Liver (tissue), 9 donors: Measurements from ENCODE around the gene U2AF2. TPM values are rescaled to one million over a fixed set of nuclear protein-coding genes. Genes with fewer than 3 reads are reported as not detected.
"Not testable (repeated sequence)": the region's sequence is repeated elsewhere in the genome, so short reads cannot be mapped to it uniquely, and the experiment has no call there.

Source experiments
- DNase-seq: peaks from one replicate; pipeline ENCODE4 v3.0.0-alpha.2; 2017; ENCODE audit warnings: low spot score
- H3K27ac ChIP-seq, 2 donors: one replicate each; pipeline ENCODE4 v1.7.0; 2013; ENCODE audit warnings: inconsistent platforms in 2 of 2, low read length in 2 of 2, control low read depth in 1 of 2, low read depth in 1 of 2, mild to moderate bottlenecking in 1 of 2
- H3K27me3 ChIP-seq, 4 donors: one replicate each; pipeline versions ENCODE4 v1.6.1 to v1.7.0; 2013; ENCODE audit warnings: low read length in 3 of 4, inconsistent platforms in 1 of 4, mild to moderate bottlenecking in 1 of 4, moderate library complexity in 1 of 4; ENCODE audit not compliant: control insufficient read depth in 4 of 4, insufficient read depth in 4 of 4
- H3K36me3 ChIP-seq, 4 donors: one replicate each; pipeline versions ENCODE4 v1.6.1 to v1.7.0; 2013; ENCODE audit warnings: low read length in 3 of 4, mild to moderate bottlenecking in 3 of 4, low read depth in 1 of 4, moderate library complexity in 1 of 4; ENCODE audit not compliant: control insufficient read depth in 4 of 4, insufficient read depth in 3 of 4
- H3K4me1 ChIP-seq, 4 donors: one replicate each; pipeline versions ENCODE4 v1.6.1 to v1.7.0; 2013; ENCODE audit warnings: low read length in 3 of 4, mild to moderate bottlenecking in 3 of 4, moderate library complexity in 1 of 4; ENCODE audit not compliant: control insufficient read depth in 4 of 4, insufficient read depth in 4 of 4
- H3K4me3 ChIP-seq, 3 donors: one replicate each; pipeline versions ENCODE4 v1.6.1 to v1.7.0; 2013; ENCODE audit warnings: low read length in 3 of 3, control low read depth in 1 of 3, low read depth in 1 of 3, mild to moderate bottlenecking in 1 of 3
- H3K9ac ChIP-seq, 2 donors: one replicate each; pipeline ENCODE4 v1.7.0; 2013; ENCODE audit warnings: low read length in 2 of 2, mild to moderate bottlenecking in 2 of 2, moderate library complexity in 2 of 2, control low read depth in 1 of 2, low read depth in 1 of 2
- H3K9me3 ChIP-seq, 4 donors: one replicate each; pipeline versions ENCODE4 v1.6.1 to v1.7.0; 2013; ENCODE audit warnings: low read length in 3 of 4; ENCODE audit not compliant: control insufficient read depth in 4 of 4
- CTCF ChIP-seq: fragments of 150-350 bp; IDR thresholded peaks from 2 replicates; pipeline ENCODE4 v1.5.1; 2017; ENCODE audit warnings: improper control_type of control experiment, low read depth, low read length; ENCODE audit not compliant: missing input control
- EGR1 ChIP-seq, 2 donors: IDR thresholded peaks; 2 replicates each; pipeline ENCODE4 v1.6.1; 2016 to 2018; ENCODE audit warnings: antibody characterized with exemption in 2 of 2, low read depth in 2 of 2
- FOXA1 ChIP-seq: IDR thresholded peaks from 2 replicates; pipeline ENCODE4 v1.6.1; 2016; ENCODE audit warnings: antibody characterized with exemption
- FOXA2 ChIP-seq: IDR thresholded peaks from 2 replicates; pipeline ENCODE4 v1.6.1; 2016; ENCODE audit warnings: antibody characterized with exemption
- GABPA ChIP-seq, 2 donors: IDR thresholded peaks in 1 of 2; conservative IDR thresholded peaks in 1 of 2; 2 replicates each; pipeline ENCODE4 v1.6.1; 2016; ENCODE audit warnings: antibody characterized with exemption in 2 of 2, mild to moderate bottlenecking in 1 of 2, moderate library complexity in 1 of 2
- HNF4A ChIP-seq, 2 donors: conservative IDR thresholded peaks; 2 replicates each; pipeline ENCODE4 v1.6.1; 2016; ENCODE audit warnings: antibody characterized with exemption in 2 of 2, mild to moderate bottlenecking in 2 of 2
- HNF4G ChIP-seq: IDR thresholded peaks from 2 replicates; pipeline ENCODE4 v1.6.1; 2016; ENCODE audit warnings: antibody characterized with exemption
- JUND ChIP-seq, 2 donors: IDR thresholded peaks; 2 replicates each; pipeline ENCODE4 v1.6.1; 2016; ENCODE audit warnings: antibody characterized with exemption in 2 of 2
- NR2F2 ChIP-seq: IDR thresholded peaks from 2 replicates; pipeline ENCODE4 v1.6.1; 2016; ENCODE audit warnings: antibody characterized with exemption
- RAD21 ChIP-seq, 2 donors: IDR thresholded peaks; 2 replicates each; pipeline ENCODE4 v1.6.1; 2016; ENCODE audit warnings: antibody characterized with exemption in 2 of 2, mild to moderate bottlenecking in 2 of 2
- RXRA ChIP-seq, 2 donors: IDR thresholded peaks; 2 replicates each; pipeline ENCODE4 v1.6.1; 2017 to 2018; ENCODE audit warnings: antibody characterized with exemption in 2 of 2, mild to moderate bottlenecking in 1 of 2
- SP1 ChIP-seq: IDR thresholded peaks from 2 replicates; pipeline ENCODE4 v1.6.1; 2018; ENCODE audit warnings: antibody characterized with exemption, mild to moderate bottlenecking
- TAF1 ChIP-seq: conservative IDR thresholded peaks from 2 replicates; pipeline ENCODE4 v1.6.1; 2016; ENCODE audit warnings: antibody characterized with exemption, mild to moderate bottlenecking
- YY1 ChIP-seq: IDR thresholded peaks from 2 replicates; pipeline ENCODE4 v1.6.1; 2016; ENCODE audit warnings: antibody characterized with exemption, mild to moderate bottlenecking
- WGBS: extraction: QIAGEN DNeasy Blood & Tissue Kit; methylation state at CpG from one replicate; pipeline ENCODE4 v1.1.7; 2013; 5-methylcytosine and 5-hydroxymethylcytosine counted together
- polyA plus RNA-seq, 2 donors: library from polyadenylated mRNA; stranded (reverse) in 1 of 2; unstranded in 1 of 2; fragments of 200-250 nt in 1 of 2; fragments of >200 nt in 1 of 2; fragmentation: Nextera tagmentation in 1 of 2; extraction: Ambion mirVana in 1 of 2; gene quantifications; one replicate each; pipeline versions ENCODE4 v1.2.1 to v1.2.3, GENCODE V29; 2013 to 2015
- total RNA-seq, 2 donors: library from RNA; depleted of rRNA; stranded (reverse); fragments of >200 nt; gene quantifications; one replicate each; pipeline ENCODE4 v1.2.3, GENCODE V29; 2014
- TF ChIP-seq, protein P1 (sequence below): IDR thresholded peaks from 2 replicates; pipeline ENCODE4 v1.6.1; 2016; ENCODE audit warnings: antibody characterized with exemption
- TF ChIP-seq, protein P2 (sequence below): IDR thresholded peaks from 2 replicates; pipeline ENCODE4 v1.6.1; 2016; ENCODE audit warnings: antibody characterized with exemption
- TF ChIP-seq, protein P3 (sequence below): IDR thresholded peaks from 2 replicates; pipeline ENCODE4 v1.6.1; 2016; ENCODE audit warnings: antibody characterized with exemption
- TF ChIP-seq, protein P4 (sequence below): IDR thresholded peaks from 2 replicates; pipeline ENCODE4 v1.6.1; 2016; ENCODE audit warnings: antibody characterized with exemption, mild to moderate bottlenecking
- donor health status: healthy.
- donor health status: healthy.
- donor health status: healthy.
- donor health status: healthy.
- donor health status: healthy.

Gene U2AF2
- total and polyA plus RNA-seq, 4 donors = 8.6 to 66.6 (median 51.2) TPM

DNA sequence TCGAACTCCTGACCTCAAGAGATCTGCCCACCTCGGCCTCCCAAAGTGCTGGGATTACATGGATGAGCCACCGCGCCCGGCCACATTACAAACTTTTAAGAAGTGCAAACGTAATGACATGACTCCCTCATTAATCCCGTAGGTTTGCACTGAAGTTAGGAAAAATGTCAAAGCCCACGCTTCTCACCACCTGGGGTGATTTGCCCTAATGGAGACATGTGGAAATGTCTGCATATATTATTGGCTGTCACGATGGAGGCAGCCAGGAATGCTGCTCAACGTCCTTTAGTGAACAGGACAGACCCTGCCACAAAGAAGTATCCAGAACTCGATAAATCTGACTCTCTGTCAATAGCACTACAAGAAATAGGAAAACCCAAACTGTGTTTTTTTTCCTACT is 62.4 kb downstream of the U2AF2 start:
- H3K27ac ChIP-seq = no peak overlapping the region
- WGBS = 66% methylated on average over 11 of the region's 11 CpGs
- H3K36me3 ChIP-seq = no peaks in the 10 kb centered on the region
- no peak overlapping the region for H3K4me3 ChIP-seq
- TF ChIP-seq YY1 (no peak), RAD21 (IDR thresholded peaks at IDR 0.05) (no peak), TAF1 (no peak), RXRA (IDR thresholded peaks at IDR 0.05) (no peak), HNF4A (conservative IDR thresholded peaks at IDR 0.05) (no peak), FOXA1 (no peak), NR2F2 (no peak), HNF4G (no peak), SP1 (no peak), FOXA2 (no peak), EGR1 (IDR thresholded peaks at IDR 0.05; ENCODE audit: low read depth in 2 of 2) (no peak)
- TF ChIP-seq, protein P1, sequence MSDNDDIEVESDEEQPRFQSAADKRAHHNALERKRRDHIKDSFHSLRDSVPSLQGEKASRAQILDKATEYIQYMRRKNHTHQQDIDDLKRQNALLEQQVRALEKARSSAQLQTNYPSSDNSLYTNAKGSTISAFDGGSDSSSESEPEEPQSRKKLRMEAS = no peak
- no peaks in the 10 kb centered on the region for H3K4me1 ChIP-seq
- H3K9ac ChIP-seq = no peak overlapping the region
- peaks cover 0 to 4% (median 1%) of the 10 kb centered on the region in 4 donors for H3K9me3 ChIP-seq
- H3K27me3 ChIP-seq = peaks cover 0 to 5% (median 3%) of the 10 kb centered on the region in 4 donors
- DNase-seq = no peak

DNA sequence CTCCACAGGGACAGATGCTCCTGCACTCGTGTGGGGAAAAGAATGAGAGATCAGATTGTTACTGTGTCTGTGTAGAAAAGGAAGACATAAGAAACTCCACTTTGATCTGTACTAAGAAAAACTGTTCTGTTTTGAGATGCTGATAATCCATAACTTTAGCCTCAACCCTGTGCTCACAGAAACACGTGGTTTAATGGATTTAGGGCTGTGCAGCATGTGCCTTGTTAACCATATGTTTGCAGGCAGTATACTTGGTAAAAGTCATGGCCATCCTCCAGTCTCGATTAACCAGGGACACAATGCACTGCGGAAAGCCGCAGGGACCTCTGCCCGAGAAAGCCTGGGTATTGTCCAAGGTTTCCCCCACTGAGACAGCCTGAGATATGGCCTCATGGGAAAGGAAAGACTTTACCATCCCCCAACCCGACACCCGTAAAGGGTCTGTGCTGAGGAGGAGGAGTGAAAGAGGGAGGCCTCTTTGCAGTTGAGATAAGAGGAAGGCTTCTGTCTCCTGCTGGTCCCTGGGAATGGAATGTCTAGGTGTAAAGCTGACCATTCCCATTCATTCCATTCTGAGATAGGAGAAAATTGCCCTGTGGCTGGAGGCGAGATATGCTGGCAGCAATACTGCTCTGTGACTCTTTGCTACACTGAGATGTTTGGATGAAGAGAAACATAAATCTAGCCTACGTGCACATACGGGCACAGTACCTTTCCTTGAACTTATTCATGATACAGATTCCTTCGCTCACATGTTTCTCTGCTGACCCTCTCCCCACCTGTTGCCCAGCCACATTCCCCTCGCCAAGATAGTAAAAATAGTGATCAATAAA is 63.3 kb downstream of the U2AF2 start:
- not testable (repeated sequence) for H3K27me3 ChIP-seq
- 26% methylated on average over 13 of the region's 13 CpGs for WGBS

DNA sequence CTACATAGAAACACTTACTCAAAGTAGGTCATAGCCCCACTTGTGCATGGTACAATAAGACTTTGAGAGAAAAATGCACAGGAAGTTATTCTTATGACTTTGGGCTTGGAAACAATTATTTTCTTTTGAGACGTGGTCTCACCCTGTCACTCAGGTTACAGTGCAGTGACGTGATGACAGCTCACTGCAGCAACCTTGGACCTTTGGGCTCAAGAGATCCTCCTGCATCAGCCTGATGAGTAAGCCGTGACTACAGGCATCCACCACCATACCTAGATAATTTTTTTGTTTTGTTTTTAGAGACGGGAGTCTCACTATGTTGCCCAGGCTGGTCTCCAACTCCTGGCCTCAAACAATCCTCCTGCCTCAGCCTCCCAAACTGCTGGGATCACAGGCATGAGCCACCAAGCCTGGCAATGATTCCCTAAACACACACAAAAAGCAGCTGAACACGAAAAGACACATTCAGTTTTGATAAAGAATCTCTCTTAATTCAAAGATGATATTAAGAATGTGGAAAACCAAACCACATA is 65.4 kb downstream of the U2AF2 start:
- Histone ChIP-seq H3K4me1 (no peaks in the 10 kb centered on the region), H3K27me3 (peaks cover 0 to 4% (median 2%) of the 10 kb centered on the region in 4 donors), H3K36me3 (no peaks in the 10 kb centered on the region), H3K9me3 (peaks cover 0 to 4% (median 1%) of the 10 kb centered on the region in 4 donors), H3K4me3 (no peak overlapping the region), H3K9ac (no peak overlapping the region), H3K27ac (no peak overlapping the region)
- TF ChIP-seq SP1 (no peak), TAF1 (no peak), GABPA (IDR thresholded peaks at IDR 0.05 in 1 of 2, conservative IDR thresholded peaks at IDR 0.05 in 1 of 2) (no peak), RXRA (IDR thresholded peaks at IDR 0.05) (no peak), JUND (IDR thresholded peaks at IDR 0.05) (no peak), RAD21 (IDR thresholded peaks at IDR 0.05) (no peak), YY1 (no peak), HNF4A (conservative IDR thresholded peaks at IDR 0.05) (no peak), FOXA1 (no peak), CTCF (no peak), HNF4G (no peak), EGR1 (IDR thresholded peaks at IDR 0.05; ENCODE audit: low read depth in 2 of 2) (no peak), NR2F2 (no peak), FOXA2 (no peak)
- TF ChIP-seq, protein P1 = no peak
- TF ChIP-seq, protein P2, sequence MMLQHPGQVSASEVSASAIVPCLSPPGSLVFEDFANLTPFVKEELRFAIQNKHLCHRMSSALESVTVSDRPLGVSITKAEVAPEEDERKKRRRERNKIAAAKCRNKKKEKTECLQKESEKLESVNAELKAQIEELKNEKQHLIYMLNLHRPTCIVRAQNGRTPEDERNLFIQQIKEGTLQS = no peak
- TF ChIP-seq, protein P3, sequence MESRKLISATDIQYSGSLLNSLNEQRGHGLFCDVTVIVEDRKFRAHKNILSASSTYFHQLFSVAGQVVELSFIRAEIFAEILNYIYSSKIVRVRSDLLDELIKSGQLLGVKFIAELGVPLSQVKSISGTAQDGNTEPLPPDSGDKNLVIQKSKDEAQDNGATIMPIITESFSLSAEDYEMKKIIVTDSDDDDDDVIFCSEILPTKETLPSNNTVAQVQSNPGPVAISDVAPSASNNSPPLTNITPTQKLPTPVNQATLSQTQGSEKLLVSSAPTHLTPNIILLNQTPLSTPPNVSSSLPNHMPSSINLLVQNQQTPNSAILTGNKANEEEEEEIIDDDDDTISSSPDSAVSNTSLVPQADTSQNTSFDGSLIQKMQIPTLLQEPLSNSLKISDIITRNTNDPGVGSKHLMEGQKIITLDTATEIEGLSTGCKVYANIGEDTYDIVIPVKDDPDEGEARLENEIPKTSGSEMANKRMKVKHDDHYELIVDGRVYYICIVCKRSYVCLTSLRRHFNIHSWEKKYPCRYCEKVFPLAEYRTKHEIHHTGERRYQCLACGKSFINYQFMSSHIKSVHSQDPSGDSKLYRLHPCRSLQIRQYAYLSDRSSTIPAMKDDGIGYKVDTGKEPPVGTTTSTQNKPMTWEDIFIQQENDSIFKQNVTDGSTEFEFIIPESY = no peak
- TF ChIP-seq, protein P4, sequence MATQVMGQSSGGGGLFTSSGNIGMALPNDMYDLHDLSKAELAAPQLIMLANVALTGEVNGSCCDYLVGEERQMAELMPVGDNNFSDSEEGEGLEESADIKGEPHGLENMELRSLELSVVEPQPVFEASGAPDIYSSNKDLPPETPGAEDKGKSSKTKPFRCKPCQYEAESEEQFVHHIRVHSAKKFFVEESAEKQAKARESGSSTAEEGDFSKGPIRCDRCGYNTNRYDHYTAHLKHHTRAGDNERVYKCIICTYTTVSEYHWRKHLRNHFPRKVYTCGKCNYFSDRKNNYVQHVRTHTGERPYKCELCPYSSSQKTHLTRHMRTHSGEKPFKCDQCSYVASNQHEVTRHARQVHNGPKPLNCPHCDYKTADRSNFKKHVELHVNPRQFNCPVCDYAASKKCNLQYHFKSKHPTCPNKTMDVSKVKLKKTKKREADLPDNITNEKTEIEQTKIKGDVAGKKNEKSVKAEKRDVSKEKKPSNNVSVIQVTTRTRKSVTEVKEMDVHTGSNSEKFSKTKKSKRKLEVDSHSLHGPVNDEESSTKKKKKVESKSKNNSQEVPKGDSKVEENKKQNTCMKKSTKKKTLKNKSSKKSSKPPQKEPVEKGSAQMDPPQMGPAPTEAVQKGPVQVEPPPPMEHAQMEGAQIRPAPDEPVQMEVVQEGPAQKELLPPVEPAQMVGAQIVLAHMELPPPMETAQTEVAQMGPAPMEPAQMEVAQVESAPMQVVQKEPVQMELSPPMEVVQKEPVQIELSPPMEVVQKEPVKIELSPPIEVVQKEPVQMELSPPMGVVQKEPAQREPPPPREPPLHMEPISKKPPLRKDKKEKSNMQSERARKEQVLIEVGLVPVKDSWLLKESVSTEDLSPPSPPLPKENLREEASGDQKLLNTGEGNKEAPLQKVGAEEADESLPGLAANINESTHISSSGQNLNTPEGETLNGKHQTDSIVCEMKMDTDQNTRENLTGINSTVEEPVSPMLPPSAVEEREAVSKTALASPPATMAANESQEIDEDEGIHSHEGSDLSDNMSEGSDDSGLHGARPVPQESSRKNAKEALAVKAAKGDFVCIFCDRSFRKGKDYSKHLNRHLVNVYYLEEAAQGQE = no peak
- no peak for DNase-seq
- 59% methylated on average over 5 of the region's 5 CpGs for WGBS

More for the DNA sequence above, 63.3 kb downstream of the U2AF2 start:
- not testable (repeated sequence) for H3K9ac ChIP-seq, H3K9me3 ChIP-seq, H3K36me3 ChIP-seq, DNase-seq, H3K4me1 ChIP-seq, H3K27ac ChIP-seq, H3K4me3 ChIP-seq
